ENCODE data around the gene POPDC3.
"Not testable (repeated sequence)": the region's sequence is repeated elsewhere in the genome, so short reads cannot be mapped to it uniquely, and the experiment has no call there.

POPDC3 gene

DNA sequence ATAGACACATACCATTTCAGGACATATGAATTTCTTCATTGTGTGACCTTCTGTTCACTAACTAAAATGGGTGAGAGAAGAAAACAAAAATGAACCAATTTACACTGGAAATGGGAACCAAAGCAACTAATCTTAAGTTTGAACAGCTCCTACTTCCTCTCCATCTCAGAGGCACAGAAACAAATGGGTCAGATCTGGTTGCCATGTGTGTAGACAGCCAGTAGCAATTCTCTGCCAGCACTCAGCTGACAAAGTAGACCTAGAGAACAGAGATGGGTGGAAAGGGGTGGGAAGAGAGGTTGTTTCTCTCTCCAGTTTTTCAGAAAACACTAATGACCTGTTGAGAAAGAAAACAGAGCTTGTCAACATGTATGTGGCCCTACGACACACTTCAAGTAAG is 14.3 kb upstream of the POPDC3 start:
- DNase-seq: no peak

DNA sequence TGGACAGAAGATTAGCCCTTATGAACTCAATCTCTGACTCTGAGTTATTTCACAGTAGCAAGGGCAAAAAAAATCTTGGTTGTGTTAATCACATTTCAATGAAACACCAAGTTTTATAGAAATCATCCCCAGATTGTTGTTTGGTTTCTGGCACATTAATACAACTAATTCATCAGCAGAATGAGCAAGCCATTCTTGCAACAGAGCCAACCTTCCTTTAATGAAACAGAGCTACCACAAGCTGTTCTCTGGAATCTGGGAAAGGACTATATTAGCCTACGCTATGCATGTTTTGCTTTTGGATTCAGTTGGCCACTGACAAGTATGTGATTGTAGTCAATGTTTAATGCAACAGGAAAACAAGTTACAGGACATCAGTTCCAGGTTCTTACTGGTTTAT is 13.8 kb upstream of the POPDC3 start:
- no peak for DNase-seq

DNA sequence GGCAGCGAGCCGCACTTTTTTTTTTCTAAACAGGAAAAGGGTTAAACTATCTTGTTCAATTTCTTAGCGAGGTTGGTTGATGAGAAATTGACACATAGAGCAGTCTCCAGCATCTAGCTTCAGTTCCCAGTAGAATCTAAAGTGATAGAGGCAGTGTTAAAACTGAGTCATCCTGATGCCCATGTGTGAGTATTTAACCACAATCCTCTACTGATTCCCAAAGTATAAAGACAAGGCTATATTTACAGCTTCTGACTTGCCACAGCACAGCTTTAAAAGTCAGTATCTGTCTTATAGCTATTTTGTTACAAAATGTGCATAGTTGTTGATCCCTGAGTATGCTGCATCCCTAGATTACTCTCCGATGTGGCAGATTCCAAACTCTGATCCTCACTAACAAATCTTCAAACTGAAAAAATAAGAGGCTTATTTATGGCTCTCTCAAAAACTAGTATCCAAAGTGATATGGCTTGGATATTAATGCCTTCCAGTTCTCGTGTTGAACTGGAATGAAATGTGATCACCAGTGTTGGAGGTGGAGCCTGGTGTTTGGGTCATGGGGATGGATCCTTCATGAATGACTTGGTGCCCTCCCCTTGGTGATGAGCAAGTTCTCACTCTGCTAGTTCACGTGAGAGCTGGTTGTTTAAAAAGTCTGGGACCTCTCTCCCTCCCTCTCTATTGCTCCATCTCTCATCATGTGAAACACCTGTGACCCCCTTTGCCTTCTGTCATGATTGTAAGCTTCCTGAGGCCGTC is 13.1 kb upstream of the POPDC3 start:
- no peak for DNase-seq

DNA sequence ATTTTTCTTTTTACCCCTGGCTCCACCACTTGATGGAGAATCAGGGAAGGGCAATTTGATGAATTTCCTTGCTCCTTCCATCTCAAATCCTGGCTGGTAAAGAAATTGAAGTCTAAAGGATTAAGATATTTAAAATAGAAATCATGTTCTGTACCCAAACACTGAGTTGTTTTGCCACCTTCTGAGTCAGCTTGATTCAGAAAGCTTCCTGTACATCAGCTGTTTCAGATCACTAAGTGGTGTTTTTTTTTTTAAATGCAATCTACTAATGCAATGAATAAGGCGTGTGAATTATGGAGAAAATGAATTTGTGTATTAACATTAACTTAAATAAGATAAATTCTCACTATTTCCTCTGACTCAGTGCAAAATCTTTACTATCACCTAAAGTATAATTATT is 11.5 kb upstream of the POPDC3 start:
- DNase-seq: no peak

DNA sequence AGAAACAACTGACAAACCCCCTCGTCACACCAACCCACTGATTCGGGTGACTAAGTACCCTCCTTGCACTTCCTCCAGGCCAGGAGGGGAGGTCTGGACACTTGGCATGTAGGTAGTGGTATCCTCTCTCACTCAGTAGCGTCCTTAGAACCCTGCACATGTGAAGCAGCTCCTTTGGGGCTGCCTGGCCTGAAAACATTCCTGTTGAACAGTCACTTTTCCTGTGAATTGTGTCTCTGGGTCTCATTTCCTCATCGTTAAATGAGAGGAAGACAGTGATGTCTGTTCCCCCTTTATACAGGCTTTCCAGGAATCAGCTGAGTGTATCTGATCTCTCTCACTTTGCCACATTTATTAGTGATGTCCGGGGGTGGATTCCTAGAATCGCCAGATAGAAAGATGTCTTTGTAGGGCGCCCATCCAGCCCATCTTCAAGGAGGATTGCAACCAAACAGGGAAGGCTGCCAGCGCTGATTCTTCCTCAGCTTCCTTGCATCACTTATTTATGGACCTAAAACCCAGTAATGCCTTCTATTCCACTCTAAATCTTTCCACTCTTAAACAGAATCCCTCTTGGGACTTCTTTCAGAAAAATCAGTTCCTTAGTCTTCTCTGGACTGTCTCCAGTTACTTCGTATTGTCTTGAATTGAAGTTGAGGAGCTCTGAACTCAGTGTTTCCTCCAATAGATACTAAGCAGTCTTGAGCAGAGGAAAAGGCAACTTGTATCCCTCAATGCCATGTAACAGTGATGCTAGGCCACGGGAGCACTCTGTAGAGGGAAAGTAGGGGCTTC is 9.4 kb upstream of the POPDC3 start:
- DNase-seq: no peak

DNA sequence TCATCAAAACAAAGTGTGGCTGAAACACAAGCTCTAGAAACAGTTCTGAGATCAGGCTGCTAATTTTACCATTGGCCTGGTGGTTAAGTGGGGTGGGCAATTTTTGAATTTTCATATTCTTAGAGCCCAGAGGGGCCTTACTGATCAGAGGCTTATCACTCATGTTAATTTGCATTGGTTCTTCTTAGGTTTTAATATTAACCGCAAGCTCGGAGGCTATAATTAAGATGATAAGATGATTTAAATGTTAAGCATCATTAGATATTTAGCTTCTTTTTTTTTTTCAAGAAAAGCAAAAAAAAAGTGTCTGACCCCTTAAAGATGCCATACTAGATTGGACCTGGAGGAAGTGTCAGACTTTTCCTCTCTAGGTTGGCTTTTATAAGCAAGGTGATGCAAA is 8.4 kb upstream of the POPDC3 start:
- DNase-seq: no peak

DNA sequence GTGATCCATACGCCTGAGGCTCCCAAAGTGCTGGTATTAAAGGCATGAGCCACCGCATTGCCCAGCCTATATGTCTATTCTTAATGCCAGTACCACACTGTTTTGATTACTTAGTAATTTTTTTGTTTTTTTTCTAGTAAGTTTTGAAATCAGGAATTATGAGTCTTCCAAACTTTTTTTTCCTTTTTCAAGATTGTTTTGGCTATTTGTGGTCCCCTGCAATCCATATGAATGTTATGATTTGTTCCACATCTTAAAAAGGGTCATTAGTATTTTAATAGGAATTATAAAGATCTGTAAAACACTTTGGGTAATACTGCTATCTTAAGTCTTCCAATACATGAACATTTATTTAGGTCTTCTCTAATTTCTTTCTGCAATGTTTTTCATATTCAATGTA is 6.8 kb upstream of the POPDC3 start:
- no peak for DNase-seq

DNA sequence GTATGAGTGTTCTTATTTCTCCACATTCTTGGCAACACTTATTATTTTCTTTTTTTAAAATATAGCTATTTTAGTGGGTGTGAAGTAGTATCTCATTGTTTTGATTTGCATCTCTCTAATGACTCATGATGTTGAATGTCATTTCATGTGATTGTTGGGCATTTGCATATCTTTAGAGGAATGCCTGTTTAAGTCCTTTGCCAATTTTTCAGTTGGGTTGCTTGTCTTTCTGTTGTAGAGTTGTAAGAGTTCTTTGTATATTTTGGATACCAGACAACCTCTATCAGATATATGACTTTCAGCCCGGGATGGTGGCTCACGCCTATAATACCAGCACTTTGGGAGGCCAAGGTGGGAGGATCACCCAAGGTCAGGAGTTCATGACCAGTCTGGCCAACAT is 5.1 kb upstream of the POPDC3 start:
- no peak for DNase-seq

DNA sequence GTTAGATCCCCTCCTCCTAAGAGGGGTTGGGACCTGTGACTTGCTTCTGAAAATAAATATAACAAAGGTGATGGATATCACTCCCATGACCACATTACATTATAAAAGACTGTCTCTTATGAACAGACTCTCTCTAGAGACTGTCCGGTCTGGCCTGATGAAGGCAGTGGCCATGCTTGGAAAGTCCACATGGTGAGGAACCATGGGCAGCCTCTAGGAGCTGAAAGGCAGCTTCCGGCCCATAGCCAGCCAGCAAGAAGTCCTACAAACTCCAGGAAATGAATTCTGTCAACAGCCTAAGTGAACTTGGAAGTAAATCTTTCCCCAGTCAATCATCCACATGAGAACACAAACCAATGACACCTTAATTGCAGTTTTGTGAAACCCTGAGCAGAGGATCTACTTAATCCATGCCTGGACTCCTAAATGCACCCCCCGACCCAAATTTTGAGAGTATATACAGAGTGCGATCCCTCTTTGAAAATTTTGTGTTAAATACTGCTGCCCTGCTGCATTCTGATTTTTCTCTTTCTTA is 2.2 kb upstream of the POPDC3 start:
- DNase-seq: no peak

DNA sequence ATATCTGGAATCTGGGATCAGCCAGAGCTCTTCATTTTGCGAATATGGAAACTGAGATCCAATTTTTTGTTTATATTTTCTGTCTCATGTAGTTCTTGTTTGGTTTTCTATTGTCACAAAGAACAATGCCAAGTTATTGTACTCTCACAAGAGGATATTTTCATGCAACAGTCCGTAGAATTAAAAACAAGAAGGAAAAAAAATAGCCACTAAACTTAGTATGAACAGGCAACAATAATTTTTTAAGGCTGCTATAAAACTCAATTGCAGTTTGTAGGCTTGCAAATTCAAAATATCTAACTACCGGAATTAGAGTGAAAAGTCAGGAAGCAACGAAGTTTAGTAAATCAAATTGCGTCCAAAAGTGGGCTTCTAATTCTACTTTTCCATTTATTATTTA is 1.2 kb downstream of the POPDC3 start:
- DNase-seq: no peak

DNA sequence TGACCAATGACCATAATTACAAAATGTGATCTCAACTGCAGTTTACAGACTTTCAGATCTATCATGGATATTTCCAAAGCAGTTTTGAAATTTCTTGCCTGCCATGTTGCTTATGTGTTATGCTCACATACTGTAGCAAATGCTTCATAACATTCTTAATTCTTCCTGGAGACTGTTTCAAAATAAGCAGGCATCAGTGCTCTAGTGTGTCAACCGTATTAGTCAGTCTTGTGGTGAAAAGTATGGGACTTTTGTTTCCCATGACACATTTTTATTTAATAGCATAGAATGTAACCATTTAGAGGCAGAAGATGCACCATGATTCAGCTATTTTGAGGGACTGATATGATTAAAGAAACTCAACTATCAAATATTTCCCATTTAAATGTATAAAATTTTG is 1.7 kb downstream of the POPDC3 start:
- DNase-seq: no peak

DNA sequence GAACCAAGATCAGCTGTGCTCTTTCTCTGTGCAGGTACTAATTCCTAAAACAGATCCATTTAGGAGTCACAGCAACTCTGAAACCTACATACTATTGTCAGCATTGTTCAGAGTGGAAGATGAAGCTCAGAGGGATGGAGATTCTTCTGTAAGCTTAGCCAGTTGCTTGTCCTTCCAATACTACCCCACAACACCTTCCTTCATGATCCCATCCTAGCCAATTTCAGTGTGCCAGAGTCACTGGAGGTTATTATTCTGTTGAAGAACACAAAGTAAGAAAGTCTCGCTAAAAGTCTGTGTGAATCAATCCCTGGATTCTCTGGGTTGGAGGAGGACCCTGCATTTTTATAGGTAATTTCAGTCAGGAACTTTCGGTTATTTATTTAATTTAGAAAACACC is 2.3 kb downstream of the POPDC3 start:
- no peak for DNase-seq

DNA sequence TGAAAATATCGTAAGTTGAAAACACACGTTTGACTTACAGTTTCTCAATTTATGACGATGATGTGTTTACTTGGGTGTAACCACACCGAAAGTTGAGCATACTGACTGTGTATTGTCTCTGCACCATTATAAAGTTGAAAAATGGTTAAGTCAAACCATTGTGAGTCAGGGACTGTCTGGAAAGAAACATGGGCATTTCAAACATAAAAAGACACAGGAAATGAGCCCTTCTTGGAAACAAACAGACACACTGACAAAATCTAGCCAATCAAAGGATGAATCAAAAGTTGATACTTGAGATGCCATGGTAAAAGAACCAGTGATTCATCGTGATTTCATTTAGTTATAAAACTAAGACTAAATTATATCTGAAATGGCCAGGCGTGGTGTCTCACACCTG is 5.3 kb downstream of the POPDC3 start:
- DNase-seq: no peak

DNA sequence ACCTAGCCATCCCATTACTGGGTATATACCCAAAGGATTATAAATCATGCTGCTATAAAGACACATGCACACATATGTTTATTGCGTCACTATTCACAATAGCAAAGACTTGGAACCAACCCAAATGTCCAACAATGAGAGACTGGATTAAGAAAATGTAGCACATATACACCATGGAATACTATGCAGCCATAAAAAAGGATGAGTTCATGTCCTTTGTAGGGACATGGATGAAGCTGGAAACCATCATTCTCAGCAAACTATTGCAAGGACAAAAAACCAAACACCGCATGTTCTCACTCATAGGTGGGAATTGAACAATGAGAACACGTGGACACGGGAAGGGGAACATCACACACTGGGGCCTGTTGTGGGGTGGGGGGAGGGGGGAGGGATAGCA is 7.3 kb downstream of the POPDC3 start:
- not testable (repeated sequence) for DNase-seq

DNA sequence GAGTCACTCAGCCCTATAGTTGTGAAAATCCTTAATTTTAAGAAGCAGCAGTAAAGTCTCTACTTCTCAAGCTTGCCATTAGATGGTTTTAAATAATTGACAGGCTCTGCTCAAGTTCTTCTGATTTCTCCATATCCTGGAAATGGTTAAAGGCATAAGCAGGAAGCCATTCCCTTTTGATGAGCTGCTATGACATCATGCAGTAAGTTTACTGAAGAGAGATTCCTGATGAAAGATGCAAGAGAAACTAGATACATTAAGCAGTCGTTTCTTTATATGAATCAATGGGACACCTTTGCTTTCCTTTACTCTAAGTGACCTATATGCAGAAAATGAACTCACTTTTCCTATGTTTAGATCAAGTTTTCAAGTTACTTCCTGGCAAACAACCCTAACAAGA is 9.8 kb downstream of the POPDC3 start:
- DNase-seq: no peak

DNA sequence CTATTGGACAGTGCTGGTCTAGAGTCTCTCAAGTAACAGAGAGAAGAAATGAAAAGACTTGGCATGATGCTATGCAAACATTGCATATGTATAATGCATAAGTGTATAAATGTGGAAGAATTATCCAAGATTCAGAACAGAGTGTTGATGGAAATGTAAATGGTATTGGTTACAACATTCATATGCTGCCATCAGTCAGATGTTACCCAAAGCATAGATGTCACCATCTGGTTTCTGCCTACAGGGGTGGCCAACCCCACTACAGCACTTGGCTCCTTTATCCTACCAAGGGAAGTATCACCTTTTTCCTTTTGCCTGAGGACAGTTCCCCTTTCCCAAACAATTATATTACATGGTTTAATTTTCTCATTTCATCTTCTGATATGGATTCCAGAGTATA is 11.9 kb downstream of the POPDC3 start:
- no peak for DNase-seq

DNA sequence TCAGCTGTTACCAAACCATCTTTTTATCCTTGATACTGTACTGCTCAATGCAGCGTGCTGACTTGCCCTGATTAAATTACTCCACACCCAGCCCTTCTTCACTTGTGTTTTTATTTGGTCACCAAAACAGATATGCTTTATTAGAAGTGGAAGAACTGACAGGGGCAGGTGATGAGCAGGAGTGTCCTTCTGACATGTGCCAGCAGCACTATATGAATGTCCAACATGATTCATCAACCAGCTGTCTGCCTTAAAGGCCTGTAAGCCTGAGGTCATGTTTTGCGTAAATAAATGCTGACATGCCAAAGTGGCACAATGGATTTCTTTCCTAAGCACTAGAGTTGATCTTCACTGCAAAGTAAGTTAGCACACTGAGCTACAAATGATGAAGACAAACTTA is 15.4 kb downstream of the POPDC3 start:
- DNase-seq: no peak

DNA sequence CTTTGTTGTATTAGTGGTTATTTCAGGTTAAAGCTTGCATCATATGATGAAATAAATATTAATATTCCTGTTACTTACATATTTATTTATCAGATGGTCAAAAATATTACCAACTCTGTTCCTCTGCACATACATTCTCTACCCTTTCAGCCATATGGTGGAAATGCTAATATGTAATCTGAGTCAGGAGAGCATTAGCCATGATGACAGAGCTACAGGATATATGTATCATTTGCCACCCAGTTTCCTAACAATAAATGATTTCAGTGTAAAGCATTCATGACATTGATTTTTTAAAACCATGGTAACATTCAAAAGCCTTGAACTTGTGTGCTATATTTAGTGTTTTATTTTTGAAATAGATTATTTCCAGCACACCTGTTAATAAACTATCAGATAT is 16.6 kb downstream of the POPDC3 start:
- DNase-seq: no peak

DNA sequence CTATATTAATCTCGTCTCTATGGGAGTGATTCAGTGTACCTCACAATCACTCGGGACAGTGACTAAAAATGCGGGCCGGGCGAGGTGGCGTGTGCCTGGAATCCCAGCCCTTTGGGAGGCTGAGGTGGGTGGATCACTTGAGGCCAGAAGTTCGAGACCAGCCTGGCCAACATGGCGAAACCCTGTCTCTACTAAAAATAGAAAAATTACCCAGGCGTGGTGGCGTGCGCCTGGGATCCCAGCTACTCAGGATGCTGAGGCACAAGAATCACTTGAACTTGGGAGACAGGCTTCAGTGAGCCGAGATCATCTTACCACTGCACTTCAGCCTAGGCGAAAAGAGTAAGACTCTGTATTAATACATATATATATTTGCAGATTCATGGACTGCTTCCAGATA is 17.4 kb downstream of the POPDC3 start:
- DNase-seq: no peak

DNA sequence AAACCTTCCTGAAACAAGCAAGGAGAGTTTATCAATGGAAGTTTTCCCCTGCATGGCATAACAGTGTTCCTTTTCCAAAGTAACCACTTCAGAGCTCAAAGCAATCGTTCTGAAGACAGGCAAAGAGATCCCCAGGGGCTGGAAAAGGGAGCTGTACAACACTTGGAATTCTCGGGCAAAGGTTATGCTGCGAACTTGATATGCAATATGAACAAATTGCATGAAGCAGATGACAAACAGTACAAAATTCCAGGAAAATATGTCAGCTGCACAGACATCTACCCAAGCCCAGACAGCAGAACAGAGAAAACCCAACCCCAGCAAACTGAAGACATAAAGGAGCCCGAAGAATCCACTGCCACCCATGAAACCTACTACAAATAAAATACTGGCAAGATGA is 18.4 kb downstream of the POPDC3 start:
- no peak for DNase-seq

DNA sequence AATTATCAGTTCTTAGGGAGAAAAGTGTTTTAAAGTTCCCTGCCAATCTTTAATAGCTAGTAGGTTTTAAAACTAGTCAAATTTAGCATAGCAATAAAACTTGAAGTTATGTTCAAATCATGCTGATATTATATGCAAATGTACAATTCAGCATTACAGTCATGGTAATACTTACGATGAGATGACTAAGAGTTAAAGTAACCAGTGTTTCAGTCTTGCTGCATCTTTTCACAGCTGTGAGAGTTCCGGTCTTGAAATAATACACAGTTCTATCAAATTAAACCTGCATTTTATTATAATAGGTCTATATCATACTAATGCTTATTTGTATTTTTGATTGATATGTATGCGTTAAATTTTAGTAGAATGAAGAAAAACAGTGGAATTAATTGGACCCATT is 26.1 kb downstream of the POPDC3 start:
- no peak for DNase-seq

DNA sequence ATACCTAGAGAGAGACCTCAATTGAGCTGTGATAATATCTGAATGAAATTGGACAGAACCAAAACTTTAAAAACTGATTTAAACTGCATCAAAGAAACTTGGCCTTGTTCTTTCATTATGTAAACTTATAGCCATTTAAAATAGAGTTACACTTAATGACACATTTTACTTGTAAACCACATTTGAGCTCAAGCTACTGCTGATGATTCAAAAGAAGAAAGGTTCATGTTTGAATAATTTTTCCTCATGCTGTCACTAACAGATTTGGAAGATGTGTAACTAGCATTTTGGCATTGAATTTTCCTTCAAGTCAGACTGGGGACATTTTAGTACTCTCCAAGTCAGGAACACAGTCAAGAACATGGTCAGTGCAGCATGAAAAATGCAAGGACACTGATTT is 26.9 kb downstream of the POPDC3 start:
- no peak for DNase-seq

DNA sequence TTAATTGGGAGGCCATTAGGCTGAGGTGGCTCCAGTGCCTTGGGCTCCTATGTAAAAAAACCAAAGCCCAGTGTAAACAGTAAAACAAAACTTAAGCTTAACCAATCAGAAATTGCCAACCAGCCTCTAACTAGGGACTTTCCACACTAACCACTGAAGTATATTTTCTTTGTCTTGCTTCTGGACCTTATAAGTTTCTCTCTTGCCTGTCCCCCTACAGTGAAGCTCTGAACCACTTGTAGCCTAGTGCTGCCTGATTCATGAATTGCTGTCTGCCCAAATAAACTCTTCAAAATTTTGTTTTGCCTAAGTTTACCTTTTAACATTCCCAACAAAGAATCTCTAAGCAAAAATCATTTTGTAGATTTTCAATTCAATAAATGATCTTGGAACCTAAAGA is 28.2 kb downstream of the POPDC3 start:
- no peak for DNase-seq

DNA sequence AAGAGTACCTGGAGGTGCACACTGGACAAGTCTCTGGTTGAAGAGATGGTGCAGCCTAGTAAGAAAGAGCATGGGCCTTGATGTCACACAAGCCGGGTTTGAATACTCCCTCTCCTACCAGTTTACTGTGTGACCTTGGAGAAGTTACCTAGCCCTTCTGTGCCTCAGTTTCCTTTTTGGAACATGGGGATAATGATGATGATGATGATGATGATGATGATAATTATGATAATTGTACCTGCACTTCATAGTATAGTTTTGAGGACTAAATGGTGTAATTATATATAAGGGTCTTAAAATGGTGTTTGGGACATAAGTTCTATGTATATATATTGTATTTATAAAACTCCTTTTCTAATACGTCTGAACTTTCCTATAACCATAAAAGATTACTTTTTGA is 41.7 kb downstream of the POPDC3 start:
- DNase-seq: no peak

DNA sequence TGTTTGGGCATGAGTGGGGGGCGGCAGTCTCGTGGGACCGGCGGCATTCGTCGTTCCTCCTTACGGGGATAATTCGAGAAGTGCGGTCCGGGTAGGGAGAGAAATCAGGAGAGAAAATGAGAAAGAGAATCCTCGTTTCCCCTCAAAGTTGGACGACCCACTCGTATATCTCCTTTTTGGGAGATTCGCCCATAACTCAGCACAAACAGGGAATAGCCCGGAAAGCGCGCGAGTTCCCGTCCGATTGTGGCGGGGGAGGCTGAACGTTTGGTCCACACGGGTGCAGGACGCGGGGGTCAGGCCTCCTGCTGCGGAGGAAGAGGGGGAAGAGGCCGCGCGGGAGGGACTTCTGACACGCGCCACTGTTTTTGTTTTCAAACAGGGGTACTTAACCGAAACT is 42.4 kb downstream of the POPDC3 start:
- DNase-seq: no peak
